UCSD-AML1 (cell line): ENCODE data around the gene SSTR3.
"Not testable (repeated sequence)": the region's sequence is repeated elsewhere in the genome, so short reads cannot be mapped to it uniquely, and the experiment has no call there.

Source experiments
- DNase-seq: peaks from one replicate; lab custom pipeline; 2025; ENCODE audit not compliant: unreplicated experiment; lab: John Stamatoyannopoulos, UW

Gene SSTR3

GRCh38 chr22:37213218-37213855 is 1.1 kb upstream of the SSTR3 start:
- no peak for DNase-seq

GRCh38 chr22:37211866-37212173 is 457 bp downstream of the SSTR3 start:
- DNase-seq: no peak

GRCh38 chr22:37211075-37211865 is 1.0 kb downstream of the SSTR3 start:
- no peak for DNase-seq

- no peak for DNase-seq
These were observed 2.1 kb downstream of the SSTR3 start for GRCh38 chr22:37210041-37210803.

- DNase-seq: no peak
These were observed 3.0 kb downstream of the SSTR3 start for GRCh38 chr22:37209140-37209845.

GRCh38 chr22:37208401-37209139 is 3.7 kb downstream of the SSTR3 start:
- no peak for DNase-seq

GRCh38 chr22:37207981-37208380 is 4.3 kb downstream of the SSTR3 start:
- no peak for DNase-seq

- no peak for DNase-seq
These were observed 5.1 kb downstream of the SSTR3 start for GRCh38 chr22:37206841-37207821.

- no peak for DNase-seq
These were observed 6.0 kb downstream of the SSTR3 start for GRCh38 chr22:37206118-37206840.

GRCh38 chr22:37205046-37205445 is 7.2 kb downstream of the SSTR3 start:
- DNase-seq: no peak

GRCh38 chr22:37204045-37204655 is 8.1 kb downstream of the SSTR3 start:
- no peak for DNase-seq

- no peak for DNase-seq
These were observed 8.8 kb downstream of the SSTR3 start for GRCh38 chr22:37203354-37204044.

GRCh38 chr22:37202716-37203115 is 9.6 kb downstream of the SSTR3 start:
- no peak for DNase-seq

GRCh38 chr22:37202001-37202555 is 10.2 kb downstream of the SSTR3 start:
- no peak for DNase-seq

- not testable (repeated sequence) for DNase-seq
These were observed 10.8 kb downstream of the SSTR3 start for GRCh38 chr22:37201443-37201820.

GRCh38 chr22:37199760-37200108 is 12.5 kb downstream of the SSTR3 start:
- no peak for DNase-seq

- peak; percentile 99 for DNase-seq
These were observed 13.0 kb downstream of the SSTR3 start for GRCh38 chr22:37199103-37199759.
